ENCODE data around the gene NUP153. TPM values are rescaled to one million over a fixed set of nuclear protein-coding genes. Genes with fewer than 3 reads are reported as not detected.

Gene NUP153
- total and polyA plus RNA-seq, 5 experiments from 2014 or later: 2.9 to 62.0 (median 3.5) TPM

DNA sequence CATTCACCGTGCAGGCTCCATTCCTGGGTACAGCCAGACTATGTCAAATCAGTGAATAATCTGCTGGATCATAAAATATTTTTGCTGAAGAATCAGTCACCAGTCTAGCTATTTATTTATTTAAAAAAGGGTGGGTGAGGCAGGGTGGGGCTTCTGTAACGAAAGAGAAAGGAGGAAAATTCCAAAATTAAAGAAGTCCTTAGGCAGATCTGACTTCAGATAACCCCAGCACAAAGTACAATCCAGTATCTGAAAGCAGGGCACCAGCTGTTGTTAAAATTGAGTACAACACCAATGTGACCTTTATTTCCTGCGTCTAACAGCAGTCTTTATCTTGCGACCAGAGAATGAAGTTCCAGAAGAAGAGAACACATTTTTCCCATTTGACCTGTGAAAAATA, 90.9 kb downstream of the NUP153 start:
- POLR2A ChIA-PET: no interaction called here
- Mint-ChIP-seq H3K4me3 (no peak overlapping the region), H3K27ac (peak overlapping the region in 1 of 10 donors; percentile 39), H3K27me3 (no peaks in the 10 kb centered on the region), H3K9me3 (no peaks in the 10 kb centered on the region), H3K4me1 (peaks cover 10 to 14% (median 10%) of the 10 kb centered on the region in 4 donors), H3K36me3 (peaks cover 0 to 71% (median 14%) of the 10 kb centered on the region in 3 donors)
- no peak for DNase-seq
- no peak for ATAC-seq

DNA sequence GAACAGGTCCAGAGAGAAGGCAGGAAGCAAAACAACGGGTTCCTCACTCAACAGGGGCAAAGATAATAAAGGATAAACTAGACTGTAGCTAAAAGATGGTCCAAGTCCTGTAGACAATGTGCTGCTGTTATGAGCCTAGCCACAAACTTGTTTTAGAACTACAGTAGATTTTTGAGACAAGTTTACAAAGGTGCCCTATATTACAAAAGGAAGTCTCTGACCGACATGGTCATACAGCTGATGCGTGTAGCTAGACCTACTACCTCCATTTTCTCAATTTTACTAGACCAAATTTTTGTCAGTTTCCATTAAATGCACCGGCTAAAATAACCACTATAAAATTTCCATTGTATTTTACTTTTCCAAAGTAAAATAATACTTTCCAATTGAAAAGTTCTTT, 94.7 kb downstream of the NUP153 start:
- POLR2A ChIA-PET: no interaction called here
- ATAC-seq (no peak), DNase-seq (no peak)
- no peaks in the 10 kb centered on the region for H3K9me3 Mint-ChIP-seq
- H3K27me3 Mint-ChIP-seq: no peaks in the 10 kb centered on the region
- H3K4me3 Mint-ChIP-seq: no peak overlapping the region
- peaks cover 0 to 9% (median 3%) of the 10 kb centered on the region in 4 donors for H3K4me1 Mint-ChIP-seq
- H3K27ac Mint-ChIP-seq: peak overlapping the region in 8 of 10 donors; percentile 17 to 86 (median 66)
- H3K36me3 Mint-ChIP-seq: peaks cover 0 to 59% (median 9%) of the 10 kb centered on the region in 3 donors

DNA sequence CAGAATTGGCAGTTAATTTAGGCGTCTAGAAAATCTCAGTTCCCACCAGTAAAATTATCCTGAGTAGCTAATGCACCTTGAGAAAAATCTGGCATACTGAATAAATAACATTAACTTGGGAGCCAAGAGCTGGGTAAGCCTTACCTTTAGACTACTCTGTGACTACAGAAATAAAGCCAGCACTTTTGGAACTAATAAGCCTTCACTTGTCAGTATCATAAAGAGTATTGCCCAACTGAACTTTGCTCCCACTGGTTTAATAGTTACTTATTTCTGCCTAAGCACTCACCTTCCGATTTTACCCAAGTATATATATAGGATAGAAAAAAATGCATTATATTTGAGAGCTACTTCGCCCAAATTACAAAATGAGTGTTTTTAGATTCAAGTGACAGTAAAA, 95.9 kb downstream of the NUP153 start:
- Mint-ChIP-seq H3K9me3 (no peaks in the 10 kb centered on the region), H3K27me3 (no peaks in the 10 kb centered on the region), H3K4me3 (no peak overlapping the region), H3K4me1 (peaks cover 0 to 14% (median 7%) of the 10 kb centered on the region in 4 donors), H3K27ac (peak overlapping the region in 5 of 10 donors; percentile 4 to 69 (median 46)), H3K36me3 (peaks cover 0 to 56% (median 12%) of the 10 kb centered on the region in 3 donors)
- DNase-seq (no peak), ATAC-seq (no peak)
- POLR2A ChIA-PET: no interaction called here

DNA sequence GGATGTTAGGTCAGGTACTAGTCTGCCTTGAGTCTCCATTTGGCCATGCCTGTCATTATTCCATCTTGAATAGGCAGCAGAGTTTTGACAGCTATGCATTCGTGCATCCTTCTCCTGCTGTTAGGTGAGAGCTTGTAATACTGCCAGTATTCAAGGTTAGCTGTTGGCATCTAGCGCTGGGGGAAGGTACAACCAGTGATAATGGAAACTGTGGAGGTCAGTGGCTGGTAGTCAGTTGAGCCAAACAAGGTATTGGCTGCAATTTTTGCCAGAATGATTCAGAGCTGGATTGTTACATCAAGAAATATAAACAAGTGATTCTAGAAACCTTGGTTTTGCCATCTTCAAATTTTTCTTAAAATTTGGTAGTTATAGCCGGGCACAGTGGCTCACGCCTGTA, 100.1 kb downstream of the NUP153 start:
- POLR2A ChIA-PET: interaction anchor here (0.6 kb wide), 1 partner anchor 97 kb away, joined by 5 read pairs; no protein-coding TSS in a partner anchor
- peaks cover 0 to 61% (median 10%) of the 10 kb centered on the region in 3 donors for H3K36me3 Mint-ChIP-seq
- H3K4me1 Mint-ChIP-seq: peaks cover 11 to 44% (median 36%) of the 10 kb centered on the region in 4 donors
- peak overlapping the region in 5 of 10 donors; percentile 3 to 61 (median 39) for H3K27ac Mint-ChIP-seq
- H3K27me3 Mint-ChIP-seq: no peaks in the 10 kb centered on the region
- no peak for DNase-seq
- ATAC-seq: no peak
- no peak overlapping the region for H3K4me3 Mint-ChIP-seq
- no peaks in the 10 kb centered on the region for H3K9me3 Mint-ChIP-seq

DNA sequence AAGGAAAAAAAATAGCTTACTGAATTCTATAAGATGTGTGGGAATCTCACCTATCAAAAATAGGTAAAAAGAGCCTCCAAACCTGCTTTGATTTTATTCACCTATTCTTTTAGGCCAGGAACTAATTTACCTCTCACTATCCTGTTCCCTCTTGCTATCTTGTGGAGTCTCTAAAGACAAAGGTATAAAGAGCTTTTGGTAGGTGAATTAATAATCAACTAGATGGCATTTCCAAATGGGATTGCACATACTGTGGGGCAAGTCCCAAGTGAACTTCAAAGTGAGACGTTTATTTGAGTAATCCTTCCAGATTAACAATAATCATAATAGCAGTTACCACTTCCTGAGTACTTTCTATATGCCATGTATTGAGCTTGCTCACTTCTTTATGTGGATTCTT, 103.8 kb downstream of the NUP153 start:
- peak overlapping the region in 6 of 10 donors; percentile 44 to 83 (median 74) for H3K27ac Mint-ChIP-seq

DNA sequence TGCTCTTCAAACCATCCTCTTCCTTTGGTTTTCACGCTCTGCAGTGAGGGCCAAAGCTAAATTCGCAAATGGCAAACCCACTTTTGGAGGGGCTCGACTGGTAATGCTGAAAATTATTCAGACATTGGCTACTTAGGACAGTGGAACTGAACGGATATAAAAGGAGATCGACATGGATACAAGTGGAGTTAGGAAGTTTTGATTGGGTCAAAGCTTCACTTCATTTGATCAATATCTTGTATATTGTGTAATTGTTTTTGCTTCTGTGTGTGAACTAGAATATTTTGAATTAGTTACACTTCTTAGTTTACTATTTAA, 105.4 kb downstream of the NUP153 start:
- no peak for DNase-seq
- peaks cover 0 to 34% (median 3%) of the 10 kb centered on the region in 3 donors for H3K36me3 Mint-ChIP-seq
- peak overlapping the region; percentile 88 to 96 (median 92) for H3K4me3 Mint-ChIP-seq
- peaks cover 15 to 53% (median 42%) of the 10 kb centered on the region in 4 donors for H3K4me1 Mint-ChIP-seq
- POLR2A ChIA-PET: interaction anchor here (0.6 to 3.2 kb wide), 12 partner anchors 11 to 554 kb away, joined by 3 to 35 read pairs (median 4); partner anchors contain the start of gene NUP153
- no peaks in the 10 kb centered on the region for H3K27me3 Mint-ChIP-seq
- no peaks in the 10 kb centered on the region for H3K9me3 Mint-ChIP-seq
- ATAC-seq: no peak
- H3K27ac Mint-ChIP-seq: peak overlapping the region; percentile 83 to 96 (median 90)

More for the DNA sequence above, 103.8 kb downstream of the NUP153 start:
- Mint-ChIP-seq H3K27me3 (no peaks in the 10 kb centered on the region), H3K9me3 (no peaks in the 10 kb centered on the region), H3K36me3 (peaks cover 0 to 43% (median 7%) of the 10 kb centered on the region in 3 donors), H3K4me3 (peak overlapping the region; percentile 26 to 93 (median 89)), H3K4me1 (peaks cover 15 to 56% (median 47%) of the 10 kb centered on the region in 4 donors)
- DNase-seq: no peak
- ATAC-seq: no peak
- POLR2A ChIA-PET: interaction anchor here (0.5 to 0.7 kb wide), 2 partner anchors 555 to 1370 kb away, joined by 3 to 4 read pairs; no protein-coding TSS in a partner anchor

DNA sequence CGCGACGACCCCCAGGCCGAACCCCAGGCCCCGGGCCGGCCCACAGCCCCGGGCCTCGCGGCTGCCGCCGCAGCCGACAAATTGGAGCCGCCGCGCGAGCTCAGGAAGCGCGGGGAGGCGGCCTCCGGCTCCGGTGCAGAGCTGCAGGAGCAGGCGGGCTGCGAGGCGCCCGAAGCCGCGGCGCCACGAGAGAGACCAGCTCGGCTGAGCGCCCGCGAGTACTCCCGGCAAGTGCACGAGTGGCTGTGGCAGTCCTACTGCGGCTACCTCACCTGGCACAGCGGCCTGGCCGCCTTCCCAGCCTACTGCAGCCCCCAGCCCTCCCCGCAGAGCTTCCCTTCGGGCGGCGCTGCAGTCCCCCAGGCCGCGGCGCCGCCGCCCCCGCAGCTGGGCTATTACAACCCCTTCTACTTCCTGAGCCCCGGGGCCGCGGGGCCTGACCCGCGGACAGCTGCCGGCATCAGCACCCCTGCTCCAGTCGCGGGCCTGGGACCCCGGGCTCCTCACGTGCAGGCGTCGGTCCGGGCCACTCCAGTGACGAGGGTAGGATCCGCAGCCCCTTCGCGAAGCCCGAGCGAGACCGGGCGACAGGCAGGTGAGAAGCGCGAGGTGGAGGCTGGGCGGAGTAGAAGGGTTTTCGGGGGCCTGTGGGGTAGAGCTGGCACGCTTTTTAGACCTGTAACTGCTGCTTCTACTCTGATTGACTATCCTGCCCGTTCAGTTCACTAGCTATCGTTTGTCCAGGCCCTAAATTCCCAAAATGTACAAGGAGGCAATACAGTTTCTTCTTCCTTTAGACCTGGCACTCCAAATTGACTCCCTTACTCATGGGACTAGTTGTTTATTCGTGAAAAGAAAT, 106.0 kb downstream of the NUP153 start:
- POLR2A ChIA-PET: interaction anchor here (0.6 to 3.2 kb wide), 16 partner anchors 11 to 839 kb away, joined by 3 to 35 read pairs (median 4); partner anchors contain the start of genes ATXN1 and NUP153
- no peaks in the 10 kb centered on the region for H3K9me3 Mint-ChIP-seq
- ATAC-seq: peak; percentile 63 to 66
- H3K27ac Mint-ChIP-seq: peak overlapping the region; percentile 84 to 96 (median 92)
- H3K36me3 Mint-ChIP-seq: peaks cover 0 to 30% (median 1%) of the 10 kb centered on the region in 3 donors
- no peaks in the 10 kb centered on the region for H3K27me3 Mint-ChIP-seq
- H3K4me3 Mint-ChIP-seq: peak overlapping the region; percentile 88 to 96 (median 92)
- H3K4me1 Mint-ChIP-seq: peaks cover 15 to 51% (median 40%) of the 10 kb centered on the region in 4 donors
- peak; percentile 30 to 72 (median 49) for DNase-seq

DNA sequence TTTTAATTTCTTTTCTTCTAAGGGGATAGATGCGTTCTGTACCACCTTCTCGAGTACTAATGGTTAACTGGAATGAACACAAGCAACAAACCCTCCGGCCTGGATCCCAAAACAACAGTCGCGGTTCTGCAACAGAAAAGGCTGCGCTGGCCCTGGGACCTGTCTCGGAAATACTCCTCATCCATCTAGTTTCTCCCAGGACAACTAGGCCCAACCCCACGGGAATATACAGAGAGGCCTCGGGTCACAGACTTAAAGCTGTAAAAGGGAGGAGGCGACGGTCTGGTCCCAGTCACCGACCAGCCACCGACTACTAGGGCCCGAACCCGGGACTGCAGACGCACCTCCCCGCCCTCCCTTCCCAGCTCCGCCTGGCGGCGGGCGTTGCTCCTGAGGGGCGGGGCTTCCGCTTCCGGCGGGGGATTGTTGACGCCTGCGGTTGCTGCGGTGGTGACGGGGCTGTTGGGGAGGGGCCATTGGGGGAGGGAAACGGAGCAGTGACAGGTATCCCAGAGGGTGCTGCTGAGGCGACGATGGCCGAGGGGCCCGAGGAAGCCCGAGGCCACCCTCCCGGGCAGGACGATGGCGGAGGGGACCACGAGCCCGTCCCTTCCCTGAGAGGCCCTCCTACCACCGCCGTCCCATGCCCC, 106.7 kb downstream of the NUP153 start, which contains the start of gene FAM8A1:
FAM8A1 (plus strand) TSS at position 426 of the 650 bp plus-strand sequence; CDS start at position 534, 108 bp downstream.
- Mint-ChIP-seq H3K9me3 (no peaks in the 10 kb centered on the region), H3K27me3 (no peaks in the 10 kb centered on the region), H3K27ac (peak within 1 kb of the TSS; percentile 84 to 96 (median 92)), H3K4me3 (peak within 1 kb of the TSS; percentile 88 to 96 (median 92)), H3K36me3 (peaks cover 0 to 24% (median 1%) of the 10 kb centered on the region in 3 donors), H3K4me1 (peaks cover 15 to 47% (median 39%) of the 10 kb centered on the region in 4 donors)
- POLR2A ChIA-PET: interaction anchor here (0.7 to 3.2 kb wide), 13 partner anchors 10 to 838 kb away, joined by 3 to 35 read pairs (median 4); partner anchors contain the start of genes ATXN1 and NUP153
- peak; percentile 89 to 97 (median 94) for DNase-seq
- ATAC-seq: peak; percentile 83 to 87

DNA sequence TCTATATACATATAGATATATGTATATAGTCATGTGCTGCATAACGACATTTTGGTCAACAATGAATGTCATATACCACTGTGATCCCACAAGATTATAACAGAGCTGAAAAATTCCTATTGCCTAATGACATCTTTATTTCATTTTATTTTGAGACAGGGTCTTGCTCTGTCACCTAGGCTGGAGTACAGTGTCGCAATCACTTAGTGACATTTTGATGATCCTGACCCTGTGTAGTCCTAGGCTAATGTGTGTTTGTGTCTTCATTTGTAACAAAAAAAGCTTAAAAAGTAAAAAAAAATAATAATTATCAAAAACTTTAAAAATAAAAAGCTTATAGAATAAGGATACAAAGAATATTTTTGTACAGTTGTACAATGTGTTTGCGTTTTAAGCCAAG, 110.6 kb downstream of the NUP153 start:
- POLR2A ChIA-PET: interaction anchor here (0.7 kb wide), 1 partner anchor 111 kb away, joined by 6 read pairs; the partner anchor contains the start of gene NUP153

DNA sequence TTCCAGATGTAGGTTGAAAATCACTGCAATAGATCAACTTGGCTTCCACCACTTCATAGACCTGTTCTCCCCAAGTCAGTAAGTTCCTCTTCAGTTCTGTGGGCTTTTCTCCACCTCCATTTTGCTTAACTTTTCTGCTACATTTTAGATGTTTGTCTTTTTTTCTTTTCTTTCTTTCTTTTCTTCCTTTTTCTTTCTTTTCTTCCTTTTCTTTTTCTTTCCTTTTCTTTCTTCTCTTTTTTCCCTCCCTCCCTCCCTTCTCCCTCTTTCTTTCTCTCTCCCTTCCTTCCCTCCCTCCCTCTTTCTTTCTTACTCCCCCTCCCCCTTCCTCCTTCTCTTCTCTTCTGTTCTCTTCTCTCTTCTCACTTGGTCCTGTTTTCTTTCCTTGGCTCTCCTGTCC, 113.5 kb downstream of the NUP153 start:
- Mint-ChIP-seq H3K36me3 (no peaks in the 10 kb centered on the region), H3K27ac (peak overlapping the region in 1 of 10 donors; percentile 21), H3K4me1 (peaks cover 7 to 20% (median 17%) of the 10 kb centered on the region in 4 donors), H3K4me3 (no peak overlapping the region), H3K9me3 (no peaks in the 10 kb centered on the region), H3K27me3 (no peaks in the 10 kb centered on the region)
- no peak for DNase-seq
- POLR2A ChIA-PET: no interaction called here
- no peak for ATAC-seq

More for the DNA sequence above, 110.6 kb downstream of the NUP153 start:
- H3K9me3 Mint-ChIP-seq: no peaks in the 10 kb centered on the region
- ATAC-seq: no peak
- DNase-seq: no peak
- no peaks in the 10 kb centered on the region for H3K36me3 Mint-ChIP-seq
- H3K4me3 Mint-ChIP-seq: no peak overlapping the region
- no peaks in the 10 kb centered on the region for H3K27me3 Mint-ChIP-seq
- H3K4me1 Mint-ChIP-seq: peaks cover under 1 to 16% (median 7%) of the 10 kb centered on the region in 4 donors
- H3K27ac Mint-ChIP-seq: no peak overlapping the region

DNA sequence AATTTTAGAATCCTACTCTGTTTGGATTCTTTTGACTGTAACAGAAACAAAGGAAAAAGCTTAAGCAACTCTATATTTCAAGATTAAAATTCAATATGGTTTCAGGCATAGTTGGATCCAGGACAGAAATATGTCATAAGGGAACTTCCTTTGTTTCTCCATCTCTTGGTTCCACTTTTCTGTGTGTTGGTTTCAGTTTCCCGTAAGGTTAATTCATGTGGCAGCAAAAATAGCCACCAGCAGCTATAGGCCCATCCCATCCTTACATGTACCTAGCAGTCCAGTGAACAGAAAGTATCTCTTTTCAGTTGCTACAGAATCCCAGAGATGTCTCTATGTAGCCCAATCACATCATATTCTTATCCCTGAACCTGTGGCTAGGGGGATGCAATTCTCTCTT, 115.4 kb downstream of the NUP153 start:
- Mint-ChIP-seq H3K27ac (peak overlapping the region in 2 of 10 donors; percentile 15 to 34), H3K4me3 (no peak overlapping the region), H3K36me3 (no peaks in the 10 kb centered on the region), H3K9me3 (no peaks in the 10 kb centered on the region), H3K4me1 (peaks cover 7 to 21% (median 17%) of the 10 kb centered on the region in 4 donors), H3K27me3 (no peaks in the 10 kb centered on the region)
- no peak for ATAC-seq
- POLR2A ChIA-PET: interaction anchor here (1.1 to 4.7 kb wide), 2 partner anchors 9 to 115 kb away, joined by 3 to 35 read pairs; partner anchors contain the start of gene FAM8A1
- no peak for DNase-seq

Data from naive thymus-derived CD8-positive, alpha-beta T cell (primary cell).